Muscle layer of colon (tissue), 2 donors: Measurements from ENCODE around the gene SEBOX.

ENCODE experiments used
- H3K27ac ChIP-seq: one replicate; pipeline ENCODE4 v1.7.0; 2013; ENCODE audit warnings: low read depth, mild to moderate bottlenecking, low read length, moderate library complexity
- H3K27me3 ChIP-seq, 2 donors: one replicate each; pipeline ENCODE4 v1.7.0; 2013; ENCODE audit warnings: low read length in 2 of 2, mild to moderate bottlenecking in 2 of 2; ENCODE audit not compliant: insufficient read depth in 2 of 2, control insufficient read depth in 1 of 2
- H3K36me3 ChIP-seq: one replicate; pipeline ENCODE4 v1.7.0; 2013; ENCODE audit warnings: mild to moderate bottlenecking, low read length; ENCODE audit not compliant: insufficient read depth
- H3K4me1 ChIP-seq: one replicate; pipeline ENCODE4 v1.7.0; 2013; ENCODE audit warnings: mild to moderate bottlenecking, low read length; ENCODE audit not compliant: insufficient read depth
- H3K4me3 ChIP-seq, 2 donors: one replicate each; pipeline ENCODE4 v1.7.0; 2013; ENCODE audit warnings: low read length in 2 of 2, low read depth in 1 of 2, mild to moderate bottlenecking in 1 of 2, moderate library complexity in 1 of 2
- H3K9ac ChIP-seq: one replicate; pipeline ENCODE4 v1.7.0; 2013; ENCODE audit warnings: low read length
- H3K9me3 ChIP-seq: one replicate; pipeline ENCODE4 v1.7.0; 2013; ENCODE audit warnings: mild to moderate bottlenecking, low read length
- donor health status: abdominal sarcoma.
- donor health status: Adenocarcinoma of cecum.

The SEBOX gene

DNA sequence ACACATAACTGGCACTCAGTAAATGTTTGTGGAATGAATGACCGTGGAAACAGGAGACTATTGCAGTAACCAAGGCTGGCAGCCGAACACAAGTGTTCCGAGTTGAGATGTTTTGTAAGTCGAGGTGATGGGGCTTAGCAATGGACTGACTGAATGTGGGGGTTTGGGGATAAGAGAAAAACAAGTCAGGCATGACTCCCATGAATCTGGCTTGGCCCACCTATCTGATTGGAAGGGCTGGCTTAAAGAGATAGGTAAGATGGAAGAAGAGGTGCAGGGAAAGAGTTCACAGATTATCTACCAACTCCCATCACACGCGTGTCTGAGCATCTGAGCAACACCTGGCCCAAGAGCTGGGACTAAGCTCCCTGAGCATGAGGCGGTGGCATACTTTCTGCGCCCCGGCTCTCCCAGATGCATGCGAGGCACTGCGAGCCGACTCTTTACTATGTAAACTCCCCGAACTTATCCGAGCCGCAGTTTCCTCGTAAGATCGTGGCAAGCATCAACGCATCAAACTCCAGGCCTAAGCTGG lies 30.3 kb downstream of the SEBOX start:
- peak overlapping the region; percentile 91 for H3K27ac ChIP-seq
- H3K27me3 ChIP-seq: no peaks in the 10 kb centered on the region
- peaks cover 40% of the 10 kb centered on the region for H3K4me1 ChIP-seq
- peaks cover 25% of the 10 kb centered on the region for H3K36me3 ChIP-seq
- H3K4me3 ChIP-seq: peak overlapping the region; percentile 93
- peak overlapping the region; percentile 66 for H3K9ac ChIP-seq
- no peaks in the 10 kb centered on the region for H3K9me3 ChIP-seq

DNA sequence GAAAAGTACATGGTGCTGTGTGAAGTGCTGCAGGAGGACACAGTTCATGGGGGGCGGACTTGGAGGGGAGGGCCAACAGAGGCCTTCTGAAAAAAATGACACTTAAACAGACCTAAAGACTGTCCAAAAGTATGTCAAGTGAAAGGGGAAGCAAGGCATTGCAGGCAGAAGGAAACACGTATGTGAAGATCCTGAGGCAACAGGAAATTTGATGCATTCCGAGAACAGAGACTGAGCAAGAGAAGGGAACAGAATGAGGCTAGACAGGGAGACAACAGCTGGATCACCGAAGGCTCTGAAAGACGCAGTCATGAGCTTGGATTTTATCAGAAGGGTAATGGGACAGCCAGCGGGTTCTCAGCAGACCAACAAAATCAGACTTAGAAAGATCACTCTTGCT lies 30.8 kb downstream of the SEBOX start:
- Histone ChIP-seq H3K4me1 (peaks cover 40% of the 10 kb centered on the region), H3K27me3 (no peaks in the 10 kb centered on the region), H3K9me3 (no peaks in the 10 kb centered on the region), H3K9ac (peak overlapping the region; percentile 66), H3K27ac (peak overlapping the region; percentile 91), H3K4me3 (peak overlapping the region in 1 of 2 donors; percentile 93), H3K36me3 (peaks cover 23% of the 10 kb centered on the region)

DNA sequence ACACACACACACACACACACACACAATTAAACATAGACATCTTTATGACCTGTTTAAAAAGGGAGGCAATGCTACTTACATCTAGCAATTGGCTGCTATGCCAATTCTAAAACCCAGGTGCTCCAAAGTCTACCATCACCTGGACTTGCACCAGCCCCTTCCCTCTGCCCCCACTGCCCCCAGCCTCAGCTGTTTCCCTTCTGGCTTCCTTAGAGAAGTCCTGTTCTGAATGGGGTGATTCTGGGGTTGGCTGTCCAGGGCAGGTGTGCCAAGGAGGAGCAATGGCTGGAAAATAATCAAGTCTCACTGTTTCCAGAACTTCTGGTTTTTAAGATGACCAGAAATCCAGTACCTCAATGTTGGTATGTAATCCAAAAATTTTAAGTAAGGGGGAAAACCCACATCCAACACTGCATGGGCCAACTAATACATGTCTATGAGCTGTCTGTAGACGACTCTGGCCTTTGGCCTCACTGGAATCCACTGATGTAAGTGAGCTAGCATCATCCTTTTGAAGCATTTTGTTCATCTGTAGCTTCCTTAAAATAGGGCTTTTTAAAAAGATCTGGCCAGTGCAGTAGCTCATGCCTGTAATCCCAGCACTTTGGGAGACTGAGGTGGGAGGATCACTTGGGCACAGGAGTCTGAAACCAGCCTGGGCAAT lies 31.8 kb downstream of the SEBOX start:
- H3K36me3 ChIP-seq: peaks cover 32% of the 10 kb centered on the region
- H3K4me3 ChIP-seq: no peak overlapping the region
- no peak overlapping the region for H3K27ac ChIP-seq
- H3K4me1 ChIP-seq: peaks cover 36% of the 10 kb centered on the region
- no peaks in the 10 kb centered on the region for H3K27me3 ChIP-seq
- no peaks in the 10 kb centered on the region for H3K9me3 ChIP-seq
- no peak overlapping the region for H3K9ac ChIP-seq

DNA sequence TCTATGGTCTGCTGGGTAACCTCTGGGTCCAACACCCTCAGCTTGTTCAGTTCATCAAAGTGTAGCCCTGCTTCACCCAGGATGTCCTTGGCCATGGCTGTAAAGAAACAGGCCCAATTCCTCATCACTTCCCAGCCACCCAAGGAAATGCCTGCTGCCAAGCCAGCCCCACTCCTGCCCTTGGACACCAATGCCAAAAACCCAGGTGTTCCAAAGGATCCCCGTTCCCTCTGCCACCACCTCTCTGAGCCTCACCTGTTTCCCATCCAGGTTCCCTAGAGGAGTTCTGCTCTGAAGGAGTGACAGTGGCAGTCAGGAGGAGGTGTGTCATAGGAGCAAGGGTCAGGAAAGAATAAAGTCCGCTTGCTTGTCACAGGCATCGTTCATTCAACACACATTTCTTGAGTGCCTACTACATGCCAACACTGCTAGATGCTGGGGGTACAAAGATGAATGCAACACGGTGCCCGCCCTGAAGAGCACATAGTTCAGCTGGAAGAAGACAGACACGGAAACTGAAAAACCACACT lies 33.0 kb downstream of the SEBOX start:
- Histone ChIP-seq H3K4me1 (peaks cover 26% of the 10 kb centered on the region), H3K4me3 (no peak overlapping the region), H3K27me3 (no peaks in the 10 kb centered on the region), H3K9ac (no peak overlapping the region), H3K27ac (no peak overlapping the region), H3K9me3 (no peaks in the 10 kb centered on the region), H3K36me3 (peaks cover 36% of the 10 kb centered on the region)

DNA sequence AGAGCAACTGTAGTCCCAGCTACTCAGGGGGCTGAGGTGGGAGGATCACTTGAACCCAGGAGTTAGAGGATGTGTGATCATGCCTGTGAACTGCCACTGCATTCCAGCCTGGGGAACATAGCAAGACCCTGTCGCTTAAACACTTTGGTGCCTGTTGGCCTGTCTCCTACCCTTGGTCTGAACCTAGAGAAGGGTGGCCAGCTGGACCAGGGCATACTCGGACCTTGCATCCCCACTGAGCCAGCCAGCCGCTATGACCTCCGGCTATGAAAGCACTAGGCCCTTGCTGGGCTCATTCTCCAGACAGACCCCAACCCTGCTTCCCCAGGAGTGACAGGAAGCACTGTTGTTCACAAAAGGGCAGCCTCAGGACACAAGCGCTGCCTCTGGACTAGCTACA lies 34.3 kb downstream of the SEBOX start:
- peaks cover 17% of the 10 kb centered on the region for H3K4me1 ChIP-seq
- no peak overlapping the region for H3K9ac ChIP-seq
- no peaks in the 10 kb centered on the region for H3K9me3 ChIP-seq
- no peaks in the 10 kb centered on the region for H3K27me3 ChIP-seq
- no peak overlapping the region for H3K27ac ChIP-seq
- peaks cover 36% of the 10 kb centered on the region for H3K36me3 ChIP-seq
- H3K4me3 ChIP-seq: no peak overlapping the region

DNA sequence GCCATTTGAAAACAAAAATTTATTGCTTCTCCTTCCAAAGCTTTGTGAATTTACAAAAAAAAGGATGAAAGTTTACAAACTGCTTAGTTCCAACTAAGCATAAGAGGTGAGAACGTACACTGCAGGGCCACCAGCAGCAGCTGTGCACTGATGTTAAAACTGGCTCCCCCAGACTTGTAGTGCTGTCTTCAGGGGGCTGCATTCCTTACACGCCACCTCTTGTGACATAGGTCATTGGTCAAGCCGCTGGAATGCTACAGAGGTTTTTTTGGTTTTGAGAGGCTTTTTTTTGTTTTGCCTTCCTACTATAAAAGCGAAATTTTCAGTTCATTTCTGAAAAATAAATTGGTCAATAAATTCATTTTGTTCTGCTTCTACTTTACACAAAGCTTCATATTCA lies 36.7 kb downstream of the SEBOX start:
- Histone ChIP-seq H3K4me1 (peaks cover 3% of the 10 kb centered on the region), H3K27ac (no peak overlapping the region), H3K36me3 (peaks cover 36% of the 10 kb centered on the region)

DNA sequence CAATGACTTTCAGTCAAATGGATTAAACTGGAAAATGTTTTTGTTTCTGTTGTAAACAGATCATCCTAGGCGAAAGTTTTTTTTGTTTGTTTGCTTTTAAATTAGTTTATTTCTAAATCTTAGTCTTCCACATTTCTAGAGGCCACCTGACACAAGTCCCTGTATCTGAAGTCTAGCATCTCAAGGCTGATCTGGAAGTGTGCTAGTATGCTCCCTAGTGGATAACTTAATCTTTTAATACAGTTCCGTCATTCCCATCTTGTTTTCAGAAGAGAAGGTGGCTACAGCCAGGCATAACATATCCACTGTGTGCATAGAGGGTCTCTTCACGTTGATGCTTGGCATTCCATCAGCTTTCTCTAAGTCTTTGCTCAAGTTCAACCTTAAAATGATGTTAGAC lies 37.3 kb downstream of the SEBOX start:
- Histone ChIP-seq H3K4me1 (no peaks in the 10 kb centered on the region), H3K27ac (no peak overlapping the region), H3K27me3 (no peaks in the 10 kb centered on the region), H3K4me3 (no peak overlapping the region), H3K36me3 (peaks cover 36% of the 10 kb centered on the region), H3K9me3 (no peaks in the 10 kb centered on the region), H3K9ac (no peak overlapping the region)

More for the DNA sequence above, 36.7 kb downstream of the SEBOX start:
- no peaks in the 10 kb centered on the region for H3K27me3 ChIP-seq
- no peak overlapping the region for H3K4me3 ChIP-seq
- no peaks in the 10 kb centered on the region for H3K9me3 ChIP-seq
- H3K9ac ChIP-seq: no peak overlapping the region

DNA sequence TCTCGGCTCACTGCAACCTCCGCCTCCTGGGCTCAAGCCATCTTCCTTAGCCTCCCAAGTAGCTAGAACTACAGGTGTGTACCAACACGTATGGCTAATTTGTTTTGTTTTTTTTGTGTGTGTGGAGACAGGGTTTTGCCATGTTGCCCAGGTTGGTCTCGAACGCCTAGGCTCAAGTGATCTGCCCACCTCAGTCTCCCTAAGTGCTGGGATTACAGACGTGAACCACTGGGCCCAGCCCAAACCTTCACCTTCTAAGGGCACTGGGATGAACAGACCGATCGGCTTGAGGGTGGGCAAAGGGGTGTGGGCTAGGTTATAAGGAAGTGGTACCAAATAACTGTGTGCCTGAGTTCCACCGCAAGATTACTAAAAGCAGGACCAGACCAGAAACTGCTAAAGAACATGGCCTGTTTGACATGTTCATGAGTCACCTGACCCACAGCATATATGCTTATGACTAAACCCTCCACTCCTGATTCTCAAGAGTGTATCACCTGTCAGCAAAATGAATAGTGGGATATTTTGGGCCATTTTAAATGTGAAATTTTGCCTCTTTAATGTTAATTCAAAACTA lies 37.9 kb downstream of the SEBOX start:
- Histone ChIP-seq H3K4me3 (no peak overlapping the region), H3K27me3 (no peaks in the 10 kb centered on the region), H3K36me3 (peaks cover 36% of the 10 kb centered on the region), H3K4me1 (no peaks in the 10 kb centered on the region), H3K9ac (no peak overlapping the region), H3K9me3 (no peaks in the 10 kb centered on the region), H3K27ac (no peak overlapping the region)

DNA sequence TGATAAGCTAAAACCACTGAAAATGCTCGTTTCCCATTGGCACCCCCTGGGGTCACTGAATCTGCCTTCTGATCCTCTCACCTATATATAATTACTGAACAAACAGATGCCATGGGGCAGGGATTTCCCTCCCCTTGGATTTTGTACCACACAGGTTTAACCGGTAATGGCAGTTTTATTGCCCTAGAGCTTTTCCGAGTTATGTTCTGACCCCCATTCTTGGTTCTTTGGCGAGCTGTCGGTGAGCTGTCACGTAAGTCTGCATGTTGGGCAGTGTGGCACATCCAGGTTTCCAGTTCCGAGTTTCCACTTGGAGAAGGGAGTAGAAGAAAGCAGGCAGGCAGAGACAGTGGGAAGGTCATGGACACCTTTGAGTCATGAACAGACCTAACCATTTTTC lies 38.9 kb downstream of the SEBOX start:
- Histone ChIP-seq H3K9me3 (no peaks in the 10 kb centered on the region), H3K4me3 (no peak overlapping the region), H3K9ac (no peak overlapping the region), H3K27ac (no peak overlapping the region), H3K36me3 (peaks cover 25% of the 10 kb centered on the region), H3K27me3 (no peaks in the 10 kb centered on the region), H3K4me1 (no peaks in the 10 kb centered on the region)

DNA sequence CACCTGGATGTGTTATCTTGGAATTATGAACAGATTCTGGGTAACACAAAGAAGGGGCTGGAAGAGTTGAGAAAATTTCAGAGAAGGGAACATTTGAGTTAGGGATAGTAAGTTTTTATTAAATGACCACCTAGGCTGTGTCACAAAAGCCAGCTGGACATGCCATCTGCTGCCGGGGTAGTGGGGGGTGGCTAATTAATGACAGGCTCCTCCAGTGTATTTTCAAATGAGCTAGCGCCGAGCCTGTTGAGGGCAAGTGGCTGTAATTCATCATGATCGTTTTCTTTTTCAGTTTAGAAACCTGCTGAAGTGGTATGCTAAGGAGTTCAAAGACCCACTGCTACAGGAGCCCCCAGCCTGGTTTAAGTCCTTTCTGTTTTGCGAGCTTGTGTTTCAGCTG lies 39.8 kb downstream of the SEBOX start:
- Histone ChIP-seq H3K4me1 (no peaks in the 10 kb centered on the region), H3K9me3 (no peaks in the 10 kb centered on the region), H3K27ac (no peak overlapping the region), H3K27me3 (no peaks in the 10 kb centered on the region), H3K4me3 (no peak overlapping the region), H3K9ac (no peak overlapping the region), H3K36me3 (peaks cover 17% of the 10 kb centered on the region)

DNA sequence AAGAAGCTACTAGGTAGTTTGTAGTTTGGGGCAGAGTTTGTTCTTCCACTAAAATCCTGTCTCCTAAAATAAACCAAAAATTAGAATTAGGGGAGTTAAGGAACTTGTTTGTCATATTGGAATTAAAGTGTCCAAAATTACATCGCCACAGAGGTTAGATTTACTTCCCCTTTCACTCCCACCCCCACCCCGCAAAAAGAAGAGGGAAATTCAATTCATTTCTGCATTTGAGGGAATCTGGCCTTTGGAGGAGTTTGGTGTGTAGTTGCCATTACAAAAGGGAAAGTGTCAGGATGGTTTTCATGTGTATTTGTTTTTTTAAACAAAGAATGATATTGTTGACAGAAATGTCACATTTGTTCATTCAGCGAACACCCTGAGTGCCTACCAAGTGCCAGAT lies 40.2 kb downstream of the SEBOX start:
- H3K4me3 ChIP-seq: no peak overlapping the region
- H3K27me3 ChIP-seq: no peaks in the 10 kb centered on the region
- H3K4me1 ChIP-seq: peaks cover 2% of the 10 kb centered on the region
- H3K36me3 ChIP-seq: peaks cover 17% of the 10 kb centered on the region
- no peaks in the 10 kb centered on the region for H3K9me3 ChIP-seq
- no peak overlapping the region for H3K9ac ChIP-seq
- H3K27ac ChIP-seq: no peak overlapping the region
